ENCODE data around the gene TENM4.

The TENM4 gene

GRCh38 chr11:78714539-78714938, 726.3 kb downstream of the TENM4 start:
- no peak for DNase-seq

DNA sequence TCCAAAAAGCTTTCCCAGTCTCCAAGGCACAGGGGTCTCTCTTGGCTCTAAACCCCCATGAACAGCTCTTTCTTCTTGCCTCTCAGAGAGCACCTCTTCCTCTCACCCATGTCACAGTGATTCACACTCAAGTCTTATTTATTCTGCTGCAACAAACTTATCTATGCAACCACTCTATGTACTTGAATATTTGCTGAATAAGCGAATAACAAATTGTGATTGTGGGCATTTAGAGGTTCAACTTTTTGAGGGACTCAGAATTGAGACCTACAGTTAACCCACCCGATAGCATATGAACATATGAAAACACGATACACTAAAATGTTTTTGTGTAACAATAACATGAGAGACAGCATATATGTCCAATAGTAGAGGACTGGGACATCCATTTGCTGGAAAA, 729.1 kb downstream of the TENM4 start:
- DNase-seq: no peak

DNA sequence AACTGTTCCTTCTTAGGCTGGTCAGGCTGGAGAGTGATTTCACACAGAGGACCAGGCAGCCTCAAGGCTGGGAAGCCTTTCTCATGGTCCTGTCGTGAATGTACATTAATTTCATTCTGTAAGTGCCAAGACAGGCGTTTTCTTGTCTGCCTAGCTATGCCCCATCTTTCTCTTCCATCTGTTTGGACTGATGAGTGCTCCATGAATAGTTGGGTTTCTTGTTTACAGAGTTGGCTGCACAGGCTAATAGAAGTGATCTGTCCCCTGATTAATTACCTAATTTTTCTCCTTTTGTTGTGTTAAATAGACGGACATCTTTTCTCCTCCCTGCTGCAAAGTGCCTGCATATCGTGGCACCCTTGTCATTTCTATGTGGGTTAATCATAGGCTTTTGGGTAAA, 730.4 kb downstream of the TENM4 start:
- DNase-seq: no peak

- no peak for DNase-seq
These were observed 732.4 kb downstream of the TENM4 start for GRCh38 chr11:78708388-78708787.

GRCh38 chr11:78706551-78706950, 734.3 kb downstream of the TENM4 start:
- DNase-seq: no peak

DNA sequence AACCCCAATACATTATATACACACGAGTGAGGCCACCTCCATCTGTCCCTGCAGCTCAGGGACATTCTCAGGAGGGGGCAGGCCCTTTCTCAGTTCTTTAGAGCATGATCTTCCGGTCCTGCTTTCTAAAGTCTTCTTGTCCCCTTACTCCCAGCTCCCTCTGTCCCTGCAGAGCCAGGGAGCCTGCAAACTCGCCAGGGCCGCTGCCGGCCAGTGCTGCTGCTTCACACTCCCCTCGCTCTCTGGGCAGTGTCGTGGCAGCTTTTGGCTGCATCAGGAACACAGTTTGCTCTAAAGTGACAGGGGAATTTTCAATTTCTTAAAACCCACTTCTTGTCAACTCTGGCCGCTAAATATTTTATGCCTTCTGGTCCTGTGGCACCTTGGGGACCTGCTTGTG, 736.0 kb downstream of the TENM4 start:
- no peak for DNase-seq

- DNase-seq: no peak
These were observed 741.2 kb downstream of the TENM4 start for GRCh38 chr11:78699609-78700135.

GRCh38 chr11:78698612-78699011, 742.2 kb downstream of the TENM4 start:
- DNase-seq: no peak

GRCh38 chr11:78696177-78696576, 744.7 kb downstream of the TENM4 start:
- DNase-seq: no peak

- DNase-seq: no peak
These were observed 746.7 kb downstream of the TENM4 start for GRCh38 chr11:78694152-78694551.

GRCh38 chr11:78691215-78691614, 749.6 kb downstream of the TENM4 start:
- no peak for DNase-seq

DNA sequence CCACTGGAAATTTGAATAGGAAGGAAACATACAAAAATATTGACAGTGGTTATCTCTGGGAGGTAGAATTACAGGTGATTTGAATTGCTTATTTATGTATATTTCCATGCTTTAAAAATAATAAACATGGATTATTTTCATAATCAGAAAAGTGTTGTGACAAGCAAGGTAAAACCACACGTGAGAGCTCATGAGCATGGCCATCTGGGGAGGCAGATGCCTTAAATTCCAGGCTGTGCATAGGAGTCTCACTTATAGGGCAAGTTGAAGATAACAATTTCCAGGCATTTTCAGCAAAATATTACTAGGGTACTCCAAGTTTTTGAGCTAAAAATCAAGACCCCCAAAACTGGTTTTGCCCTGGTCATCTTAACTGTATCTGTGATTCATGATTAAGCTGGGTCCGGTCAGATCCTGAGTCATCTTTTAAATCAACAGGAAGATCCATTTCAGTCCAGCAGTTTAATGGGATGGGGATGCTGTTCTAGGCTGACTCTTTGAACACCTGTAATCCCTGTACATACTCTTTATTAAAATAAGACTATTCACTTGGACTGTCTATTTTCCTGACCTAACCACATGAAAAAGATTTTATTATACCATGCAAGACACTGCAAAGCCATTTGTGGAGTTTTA, 750.4 kb downstream of the TENM4 start:
- no peak for DNase-seq

GRCh38 chr11:78689585-78690153, 751.2 kb downstream of the TENM4 start:
- no peak for DNase-seq

GRCh38 chr11:78689101-78689500, 751.7 kb downstream of the TENM4 start:
- DNase-seq: no peak

- DNase-seq: no peak
These were observed 752.4 kb downstream of the TENM4 start for GRCh38 chr11:78688460-78688859.

- no peak for DNase-seq
These were observed 755.7 kb downstream of the TENM4 start for GRCh38 chr11:78685156-78685555.

GRCh38 chr11:78684377-78684776, 756.5 kb downstream of the TENM4 start:
- no peak for DNase-seq

GRCh38 chr11:78683774-78684173, 757.1 kb downstream of the TENM4 start:
- DNase-seq: no peak

DNA sequence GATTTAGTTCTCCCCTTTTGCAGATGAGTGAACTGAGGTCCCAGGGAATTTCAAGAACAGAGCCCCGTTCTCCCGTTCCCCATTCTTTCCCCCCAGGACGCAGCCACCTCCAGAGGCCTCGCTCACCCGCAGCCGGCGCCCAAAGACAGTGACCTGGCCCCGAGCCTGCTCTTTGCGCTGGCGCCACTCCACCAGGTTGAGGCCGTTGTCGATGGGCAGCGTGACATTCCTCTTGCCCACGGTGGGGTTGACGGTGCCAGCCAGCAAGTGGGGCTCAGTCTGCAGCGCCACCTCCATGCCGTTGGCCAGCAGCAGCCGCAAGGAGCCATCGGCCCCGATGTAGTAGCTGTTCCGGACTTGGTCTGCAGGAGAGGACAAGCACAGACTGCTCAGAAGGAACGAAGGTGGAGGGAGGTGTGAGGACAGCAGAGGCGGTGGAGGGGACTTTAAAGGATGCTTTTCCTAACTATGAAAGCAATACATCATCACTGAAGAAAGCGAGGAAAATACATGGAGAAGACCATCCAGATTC, 764.7 kb downstream of the TENM4 start:
- no peak for DNase-seq

GRCh38 chr11:78672850-78673620, 767.8 kb downstream of the TENM4 start:
- no peak for DNase-seq

DNA sequence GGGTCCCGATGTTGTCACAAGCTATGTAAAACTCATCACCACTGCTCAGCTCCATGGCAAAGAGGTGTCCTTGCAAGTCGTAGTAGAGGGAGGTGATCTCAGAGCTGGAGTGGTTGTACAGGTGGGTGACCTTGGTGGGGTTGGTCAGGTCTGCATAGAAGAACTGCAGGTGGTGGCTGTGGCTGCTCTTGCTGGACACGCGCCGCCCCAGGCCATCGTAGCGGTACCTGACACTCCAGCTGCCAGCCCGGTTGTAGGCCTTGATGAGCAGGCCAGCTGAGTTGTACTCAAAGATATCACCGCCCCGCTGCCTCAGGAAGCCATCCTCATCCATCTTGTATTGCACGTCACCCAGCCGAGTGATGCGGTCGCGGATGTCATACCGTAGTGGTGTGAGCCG, 771.6 kb downstream of the TENM4 start:
- DNase-seq: no peak

DNA sequence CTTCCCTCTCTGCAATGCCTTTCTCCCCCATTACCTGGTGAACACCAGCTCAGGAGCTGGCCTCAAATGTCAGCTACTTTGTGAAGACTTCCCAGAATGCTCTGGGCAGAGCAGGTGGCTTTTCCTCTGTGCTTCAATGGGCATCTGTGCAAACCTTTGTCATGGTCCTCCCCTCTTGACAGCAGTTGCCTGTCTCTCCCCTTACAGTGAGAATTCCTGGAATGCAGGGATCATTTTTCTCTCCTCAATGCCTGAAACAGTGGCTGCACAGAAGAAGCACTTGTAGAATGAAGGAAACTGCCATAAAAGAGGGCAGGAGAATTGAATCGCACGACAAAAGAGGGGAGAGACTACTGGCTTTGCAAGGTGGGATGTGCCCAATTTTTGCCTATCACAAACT, 773.4 kb downstream of the TENM4 start:
- no peak for DNase-seq

DNA sequence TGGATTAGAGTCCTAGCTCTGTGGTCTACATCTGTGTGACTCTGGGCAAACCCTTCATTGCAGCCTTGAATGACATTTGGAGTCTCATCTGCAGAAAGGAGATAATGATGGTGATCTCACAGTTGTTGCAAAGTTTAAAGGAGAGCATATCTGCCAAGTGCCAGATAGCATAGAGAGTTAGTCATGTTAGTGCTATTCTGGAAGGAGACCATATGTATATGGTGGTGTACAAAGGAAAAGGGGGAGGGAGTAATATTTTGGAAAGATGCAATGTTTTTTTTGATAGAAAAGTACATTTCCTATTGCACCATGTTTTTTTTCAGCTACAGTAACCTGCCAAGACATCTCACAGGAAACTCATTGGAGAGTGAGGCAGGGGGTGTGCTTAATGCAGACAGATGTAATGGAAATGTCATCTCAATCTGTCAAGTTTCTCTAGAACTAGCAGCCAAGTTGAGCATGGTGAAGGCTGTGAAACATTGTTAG, 774.1 kb downstream of the TENM4 start:
- DNase-seq: no peak

DNA sequence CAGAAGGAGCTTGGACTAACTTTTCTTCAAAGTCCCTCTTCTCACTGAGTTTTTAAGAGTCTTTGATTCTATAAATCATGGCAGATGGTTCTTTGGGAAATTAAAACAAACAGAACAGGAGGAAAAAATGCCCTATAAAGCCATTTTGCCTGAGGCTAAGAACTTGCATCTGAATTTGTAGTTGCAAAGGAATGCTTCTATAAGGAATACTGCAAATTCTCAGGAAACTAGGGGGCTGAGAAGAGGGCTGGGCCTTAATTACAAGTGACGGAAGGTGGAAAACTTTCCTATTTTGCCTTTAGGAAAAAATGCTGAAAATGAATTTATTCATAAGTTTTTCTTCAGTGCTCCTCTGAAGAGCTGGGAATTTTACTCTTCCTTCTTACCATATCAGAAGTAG, 776.2 kb downstream of the TENM4 start:
- DNase-seq: no peak

Measured in right hindlimb (tissue), 1 donor.